H1 (cell line): ENCODE measurements around the gene CUEDC2. TPM values are rescaled to one million over a fixed set of nuclear protein-coding genes. Genes with fewer than 3 reads are reported as not detected.

Source experiments
- CTCF ChIA-PET: fragments of 300-600 bp; sonication (Branson Sonifier 250); formaldehyde crosslinking; loops from one replicate; lab custom pipeline; 2021; ENCODE audit not compliant: partially characterized antibody; lab: Charles Lee
- POLR2A ChIA-PET: fragments of 300-600 bp; sonication (Branson Sonifier 250); formaldehyde crosslinking; loops from one replicate; lab custom pipeline; 2021; ENCODE audit warnings: inconsistent platforms; ENCODE audit not compliant: partially characterized antibody; lab: Charles Lee
- DNase-seq, 2 experiments: peaks; one replicate each; pipeline versions ENCODE4 v3.0.0 to v3.0.0-alpha.2; 2010 to 2022; ENCODE audit warnings: low spot score in 2 of 2, low read depth in 1 of 2, mixed read lengths in 1 of 2
- FAIRE-seq: peaks from 2 replicates; lab custom pipeline; 2011; peaks lifted over from hg19 to GRCh38; lab: Jason Lieb, UNC
- H2AFZ ChIP-seq: 2 replicates; pipeline ENCODE4 v1.8.1; 2012; ENCODE audit warnings: low read length, inconsistent platforms
- H2AK5ac ChIP-seq: 2 replicates; pipeline ENCODE4 v1.6.1; 2013; ENCODE audit warnings: low read depth, low read length
- H2BK120ac ChIP-seq: replicated peaks from 2 replicates; pipeline ENCODE3; 2013; ENCODE audit warnings: low read depth, low read length, inconsistent platforms
- H2BK12ac ChIP-seq: 2 replicates; pipeline ENCODE4 v1.6.1; 2013; ENCODE audit warnings: low read depth, low read length
- H2BK15ac ChIP-seq: 2 replicates; pipeline ENCODE4 v1.6.1; 2013; ENCODE audit warnings: low read length
- H2BK20ac ChIP-seq: 2 replicates; pipeline ENCODE4 v1.6.1; 2013; ENCODE audit warnings: low read length
- H2BK5ac ChIP-seq: 2 replicates; pipeline ENCODE4 v1.6.1; 2013; ENCODE audit warnings: low read depth, low read length
- H3K14ac ChIP-seq: 2 replicates; pipeline ENCODE4 v1.6.1; 2013; ENCODE audit warnings: inconsistent platforms; ENCODE audit not compliant: insufficient read length
- H3K18ac ChIP-seq: 2 replicates; pipeline ENCODE4 v1.6.1; 2013; ENCODE audit warnings: low read length; ENCODE audit errors: extremely low read depth
- H3K23ac ChIP-seq: 2 replicates; pipeline ENCODE4 v1.6.1; 2013; ENCODE audit warnings: inconsistent platforms; ENCODE audit not compliant: insufficient read length
- H3K23me2 ChIP-seq: 2 replicates; pipeline ENCODE4 v1.6.1; 2013; ENCODE audit warnings: low read depth, low read length
- H3K27ac ChIP-seq: 2 replicates; pipeline ENCODE4 v1.6.1; 2011; ENCODE audit warnings: low read depth, low read length, inconsistent platforms
- H3K27me3 ChIP-seq, 4 experiments: replicated peaks in 1 of 4; 1 replicate in 1 of 4; 2 replicates in 3 of 4; pipeline versions ENCODE4 v1.6.1 to v1.8.1; 2011 to 2013; ENCODE audit warnings: low read length in 3 of 4, mild to moderate bottlenecking in 3 of 4, inconsistent platforms in 2 of 4, mixed read lengths in 2 of 4, moderate library complexity in 1 of 4; ENCODE audit not compliant: control insufficient read depth in 3 of 4, insufficient read depth in 3 of 4; ENCODE audit errors: extremely low read depth in 1 of 4
- H3K36me3 ChIP-seq, 4 experiments: 2 replicates each; pipeline versions ENCODE4 v1.6.1 to v1.8.1; 2011 to 2013; ENCODE audit warnings: mild to moderate bottlenecking in 4 of 4, low read length in 3 of 4, moderate library complexity in 2 of 4, control low read depth in 1 of 4, inconsistent platforms in 1 of 4; ENCODE audit not compliant: insufficient read depth in 4 of 4, control insufficient read depth in 2 of 4
- H3K4ac ChIP-seq: replicated peaks from 2 replicates; pipeline ENCODE3; 2013; ENCODE audit warnings: low read length, low read depth, mixed read lengths, inconsistent platforms; ENCODE audit not compliant: insufficient read length
- H3K4me1 ChIP-seq, 4 experiments: replicated peaks in 1 of 4; 1 replicate in 1 of 4; 2 replicates in 3 of 4; pipeline versions ENCODE4 v1.6.1 to v1.8.1; 2011 to 2013; ENCODE audit warnings: low read length in 3 of 4, inconsistent platforms in 2 of 4, mixed read lengths in 1 of 4; ENCODE audit not compliant: insufficient read depth in 4 of 4, control insufficient read depth in 3 of 4
- H3K4me2 ChIP-seq, 2 experiments: 2 replicates each; pipeline versions ENCODE4 v1.6.1 to v1.8.1; 2011 to 2013; ENCODE audit warnings: low read depth in 2 of 2, low read length in 2 of 2, control low read depth in 1 of 2, inconsistent platforms in 1 of 2, mild to moderate bottlenecking in 1 of 2; ENCODE audit not compliant: insufficient read depth in 1 of 2
- H3K4me3 ChIP-seq, 4 experiments: fragments of 200-600, 300-600 bp in 1 of 4; sonication (generic), shearing (Covaris generic), sonication (Bioruptor Twin) in 1 of 4; 2 replicates each; pipeline versions ENCODE4 v1.5.1 to v1.8.1; 2011 to 2016; ENCODE audit warnings: low read length in 4 of 4, low read depth in 3 of 4, control low read depth in 2 of 4, inconsistent platforms in 2 of 4, mild to moderate bottlenecking in 2 of 4, mixed read lengths in 1 of 4, moderate library complexity in 1 of 4; ENCODE audit not compliant: insufficient read depth in 2 of 4; ENCODE audit errors: extremely low read depth in 1 of 4
- H3K56ac ChIP-seq: replicated peaks from 2 replicates; pipeline ENCODE3; 2013; ENCODE audit warnings: low read depth, mild to moderate bottlenecking, mixed read lengths, low read length, inconsistent platforms; ENCODE audit not compliant: insufficient read length
- H3K79me1 ChIP-seq: 2 replicates; pipeline ENCODE4 v1.6.1; 2013; ENCODE audit warnings: low read depth, low read length, control low read depth
- H3K79me2 ChIP-seq, 2 experiments: 2 replicates each; pipeline versions ENCODE4 v1.6.1 to v1.8.1; 2012 to 2013; ENCODE audit warnings: low read length in 2 of 2, mild to moderate bottlenecking in 2 of 2, inconsistent platforms in 1 of 2; ENCODE audit not compliant: insufficient read depth in 2 of 2, control insufficient read depth in 1 of 2
- H3K9ac ChIP-seq, 4 experiments: replicated peaks in 1 of 4; 1 replicate in 1 of 4; 2 replicates in 3 of 4; pipeline versions ENCODE4 v1.6.1 to v1.8.1; 2011 to 2013; ENCODE audit warnings: low read depth in 3 of 4, low read length in 3 of 4, control low read depth in 2 of 4, mild to moderate bottlenecking in 2 of 4, moderate library complexity in 2 of 4, inconsistent platforms in 1 of 4; ENCODE audit errors: extremely low read depth in 1 of 4
- H3K9me3 ChIP-seq, 2 experiments: 2 replicates each; pipeline versions ENCODE4 v1.6.1 to v1.8.1; 2012 to 2013; ENCODE audit warnings: mild to moderate bottlenecking in 2 of 2, moderate library complexity in 2 of 2, control low read depth in 1 of 2, inconsistent platforms in 1 of 2, low read depth in 1 of 2, low read length in 1 of 2, mixed read lengths in 1 of 2; ENCODE audit not compliant: insufficient read depth in 2 of 2
- H4K20me1 ChIP-seq, 2 experiments: replicated peaks in 1 of 2; 2 replicates each; pipeline versions ENCODE3 to v1.8.1; 2011 to 2013; ENCODE audit warnings: inconsistent platforms in 2 of 2, low read length in 2 of 2, mild to moderate bottlenecking in 1 of 2; ENCODE audit not compliant: insufficient read depth in 2 of 2, control insufficient read depth in 1 of 2
- H4K5ac ChIP-seq: 2 replicates; pipeline ENCODE4 v1.6.1; 2013; ENCODE audit warnings: low read length, low read depth, mixed read lengths, inconsistent platforms; ENCODE audit not compliant: insufficient read length
- H4K8ac ChIP-seq: 2 replicates; pipeline ENCODE4 v1.8.0; 2013; ENCODE audit warnings: mild to moderate bottlenecking, moderate library complexity, low read length, inconsistent platforms; ENCODE audit not compliant: insufficient read depth; ENCODE audit errors: extremely low read depth
- H4K91ac ChIP-seq: replicated peaks from 2 replicates; pipeline ENCODE3; 2013; ENCODE audit warnings: low read length, mixed read lengths, inconsistent platforms; ENCODE audit not compliant: insufficient read length
- BRCA1 ChIP-seq: IDR thresholded peaks from 2 replicates; pipeline ENCODE4 v1.6.1; 2012; ENCODE audit warnings: low read depth, low read length, improper control_type of control experiment
- POLR2AphosphoS5 ChIP-seq: IDR thresholded peaks from 2 replicates; pipeline ENCODE4 v1.6.1; 2011; ENCODE audit warnings: low read depth, low read length
- WGBS, 2 experiments: shearing (Covaris generic) in 1 of 2; methylation state at CpG; one replicate each; pipeline versions ENCODE4 v1.1.6 to v1.1.7; 2013 to 2015; ENCODE audit warnings: low lambda C conversion rate in 2 of 2, mixed read lengths in 2 of 2, inconsistent platforms in 1 of 2, low coverage in 1 of 2, missing lambda C conversion rate in 1 of 2; ENCODE audit not compliant: insufficient replicate concordance in 2 of 2, insufficient coverage in 1 of 2, insufficient read length in 1 of 2; ENCODE audit errors: extremely low coverage in 1 of 2, missing lambda C conversion rate in 1 of 2; 5-methylcytosine and 5-hydroxymethylcytosine counted together
- polyA plus RNA-seq, 7 experiments: library from polyadenylated mRNA; depleted of rRNA in 3 of 7; stranded (reverse) in 5 of 7; unstranded in 2 of 7; fragments of >200 nt in 5 of 7; fragments of 200-250 nt in 2 of 7; gene quantifications; 1 replicate in 5 of 7; 2 replicates in 1 of 7; 4 replicates in 1 of 7; pipeline versions ENCODE4 v1.2.1 to v1.2.3, GENCODE V29; 2011 to 2013; ENCODE audit warnings: missing spikeins in 2 of 7, mixed read lengths in 2 of 7
- total RNA-seq: library from RNA; stranded (reverse); fragmentation: NEBNext Ultra II Directional; extraction: Animal tissue kit (Norgen Biotek cat#: 25700); gene quantifications from 2 replicates; pipeline ENCODE4 v1.2.1, GENCODE V29; 2021

The CUEDC2 gene
- total and polyA plus RNA-seq, 2 of the 8 experiments (the other 6 are each of a cell fraction or from before 2014, with no cell fraction given): 41.7 to 55.2 TPM

DNA sequence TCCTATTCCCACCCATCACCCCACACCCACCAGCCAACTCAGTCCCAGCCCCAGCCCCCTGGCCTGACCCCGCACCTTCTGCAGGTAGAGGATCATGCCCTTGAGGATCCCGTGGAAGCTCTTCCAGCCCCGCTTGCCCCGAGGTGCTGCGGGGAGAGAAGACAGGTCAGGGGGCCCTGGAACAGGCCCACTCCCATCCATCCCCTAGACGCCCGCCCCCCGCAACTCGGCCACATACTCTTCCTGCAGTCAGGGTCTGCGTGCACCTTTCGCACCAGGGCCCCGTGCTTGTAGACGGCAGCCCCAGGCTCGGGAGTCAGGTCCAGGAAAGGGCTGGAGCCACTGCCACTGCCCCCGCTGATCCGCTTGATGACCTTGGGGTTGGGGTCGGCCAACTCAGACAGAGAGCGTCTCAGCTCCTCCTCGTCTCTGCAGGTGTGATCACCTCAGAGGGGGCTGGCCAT is 27.2 kb downstream of the CUEDC2 start:
- Histone ChIP-seq H3K56ac (no peak overlapping the region), H2BK20ac (no peak overlapping the region), H4K91ac (no peak overlapping the region), H2BK5ac (no peak overlapping the region), H2BK120ac (no peak overlapping the region), H3K79me1 (no peaks in the 10 kb centered on the region), H3K18ac (no peak overlapping the region), H2AFZ (no peak overlapping the region), H3K4me3 (no peak overlapping the region), H3K14ac (no peak overlapping the region), H2BK12ac (no peak overlapping the region), H3K79me2 (no peaks in the 10 kb centered on the region), H2BK15ac (no peak overlapping the region), H3K27me3 (peaks cover 13 to 29% (median 28%) of the 10 kb centered on the region in 4 experiments), H3K36me3 (peaks cover 2 to 13% (median 4%) of the 10 kb centered on the region in 4 experiments; a peak in 3 of 8 replicates), H4K20me1 (peaks cover 1 to 8% of the 10 kb centered on the region in 2 experiments), H3K27ac (no peak overlapping the region), H3K23ac (no peak overlapping the region), H3K9me3 (no peaks in the 10 kb centered on the region), H3K9ac (no peak overlapping the region), H3K4ac (no peak overlapping the region), H3K4me2 (no peak overlapping the region), H4K5ac (no peak overlapping the region), H4K8ac (no peak overlapping the region), H2AK5ac (no peak overlapping the region), H3K4me1 (peaks cover 6 to 15% (median 10%) of the 10 kb centered on the region in 4 experiments), H3K23me2 (peaks cover 16% of the 10 kb centered on the region)
- no peak for FAIRE-seq
- WGBS, 2 experiments: 86% methylated on average over 10 of the region's 19 CpGs; no CpG with 5 or more reads in 1 of the 2 experiments
- TF ChIP-seq BRCA1: no peak
- TF ChIP-seq POLR2AphosphoS5: 0 out of 2 replicates have a peak, but pooled peaks have one; percentile 7
- DNase-seq: no peak
- ChIA-PET POLR2A (interaction anchor here (0.8 to 5.9 kb wide), 7 partner anchors 10 to 178 kb away, joined by 3 to 33 read pairs (median 4); partner anchors contain the start of gene NFKB2), CTCF (interaction anchor here (0.5 to 16.4 kb wide), 14 partner anchors 9 to 239 kb away, joined by 3 to 357 read pairs (median 14); partner anchors contain the start of genes C10orf95, ELOVL3, FBXL15 and NFKB2)
